ENCODE data around the gene FLYWCH2. TPM values are rescaled to one million over a fixed set of nuclear protein-coding genes. Genes with fewer than 3 reads are reported as not detected.
"Not testable (repeated sequence)": the region's sequence is repeated elsewhere in the genome, so short reads cannot be mapped to it uniquely, and the experiment has no call there.

FLYWCH2 gene
- total and polyA plus RNA-seq, 2 donors from 2014 or later: 31.3 to 52.5 TPM

- peak overlapping the region in 2 of 3 donors; percentile 90 to 91 for H3K9ac ChIP-seq (ENCODE audit: low read length in 3 of 3)
- TF ChIP-seq CTCF (IDR thresholded peaks at IDR 0.05; ENCODE audit: borderline replicate concordance, extremely low read depth, insufficient read depth): no peak
- no peak for FAIRE-seq
- intact Hi-C loops (cut with DNase I): no loop called here
- H3K36me3 ChIP-seq (ENCODE audit: control insufficient read depth in 2 of 3, insufficient read depth in 3 of 3, low read length in 3 of 3): no peaks in the 10 kb centered on the region
- no peaks in the 10 kb centered on the region for H3K9me3 ChIP-seq (ENCODE audit: control insufficient read depth in 2 of 3, insufficient read depth in 1 of 3, low read length in 3 of 3)
- peak overlapping the region; percentile 88 to 94 for H3K27ac ChIP-seq (ENCODE audit: low read depth in 2 of 2, low read length in 2 of 2)
- peaks cover 3 to 4% (median 4%) of the 10 kb centered on the region in 3 donors for H3K4me1 ChIP-seq (ENCODE audit: control insufficient read depth in 2 of 3, insufficient read depth in 2 of 3, low read depth in 1 of 3, low read length in 3 of 3)
- peak overlapping the region; percentile 78 to 82 (median 80) for H3K4me3 ChIP-seq (ENCODE audit: low read length in 3 of 3)
- H3K27me3 ChIP-seq (ENCODE audit: control insufficient read depth, insufficient read depth, low read length): no peaks in the 10 kb centered on the region
- peak; percentile 97 to 100 (median 97) for DNase-seq
Observed at GRCh38 chr16:2905241-2905987, 22.4 kb downstream of the FLYWCH2 start.

GRCh38 chr16:2905988-2906387 is 23.0 kb downstream of the FLYWCH2 start:
- intact Hi-C loops (cut with DNase I): no loop called here

GRCh38 chr16:2907084-2907753 is 24.2 kb downstream of the FLYWCH2 start:
- H3K4me1 ChIP-seq (ENCODE audit: control insufficient read depth in 2 of 3, insufficient read depth in 2 of 3, low read depth in 1 of 3, low read length in 3 of 3); intact Hi-C loops (cut with DNase I); H3K27ac ChIP-seq (ENCODE audit: low read depth in 2 of 2, low read length in 2 of 2); H3K36me3 ChIP-seq (ENCODE audit: control insufficient read depth in 2 of 3, insufficient read depth in 3 of 3, low read length in 3 of 3); H3K4me3 ChIP-seq (ENCODE audit: low read length in 3 of 3); H3K9ac ChIP-seq (ENCODE audit: low read length in 3 of 3); H3K9me3 ChIP-seq (ENCODE audit: control insufficient read depth in 2 of 3, insufficient read depth in 1 of 3, low read length in 3 of 3); FAIRE-seq; H3K27me3 ChIP-seq (ENCODE audit: control insufficient read depth, insufficient read depth, low read length): not testable (repeated sequence)
- TF ChIP-seq CTCF (IDR thresholded peaks at IDR 0.05; ENCODE audit: borderline replicate concordance, extremely low read depth, insufficient read depth): peak; percentile 28
- peak in 4 of 5 donors; percentile 54 to 82 (median 70) for DNase-seq

More at GRCh38 chr16:2905988-2906387, 23.0 kb downstream of the FLYWCH2 start:
- H3K9me3 ChIP-seq (ENCODE audit: control insufficient read depth in 2 of 3, insufficient read depth in 1 of 3, low read length in 3 of 3): no peaks in the 10 kb centered on the region
- no peak overlapping the region for H3K9ac ChIP-seq (ENCODE audit: low read length in 3 of 3)
- FAIRE-seq: no peak
- H3K27me3 ChIP-seq (ENCODE audit: control insufficient read depth, insufficient read depth, low read length): no peaks in the 10 kb centered on the region
- peaks cover 3 to 4% (median 4%) of the 10 kb centered on the region in 3 donors for H3K4me1 ChIP-seq (ENCODE audit: control insufficient read depth in 2 of 3, insufficient read depth in 2 of 3, low read depth in 1 of 3, low read length in 3 of 3)
- no peak for DNase-seq
- H3K36me3 ChIP-seq (ENCODE audit: control insufficient read depth in 2 of 3, insufficient read depth in 3 of 3, low read length in 3 of 3): no peaks in the 10 kb centered on the region
- H3K27ac ChIP-seq (ENCODE audit: low read depth in 2 of 2, low read length in 2 of 2): no peak overlapping the region
- peak overlapping the region in 1 of 3 donors; percentile 29 for H3K4me3 ChIP-seq (ENCODE audit: low read length in 3 of 3)
- TF ChIP-seq CTCF (IDR thresholded peaks at IDR 0.05; ENCODE audit: borderline replicate concordance, extremely low read depth, insufficient read depth): no peak
